ENCODE measurements around the gene TOPAZ1. TPM values are rescaled to one million over a fixed set of nuclear protein-coding genes. Genes with fewer than 3 reads are reported as not detected.

The TOPAZ1 gene
- polyA plus RNA-seq, 1 donor from 2014 or later: not detected

GRCh38 chr3:44355362-44356033 lies 113.8 kb downstream of the TOPAZ1 start:
- no peak overlapping the region for H3K4me2 ChIP-seq (ENCODE audit: low read length)
- H2AFZ ChIP-seq (ENCODE audit: low read depth, low read length): no peak overlapping the region

More at GRCh38 chr3:44355362-44356033, 113.8 kb downstream of the TOPAZ1 start:
- Histone ChIP-seq H3K4me3 (ENCODE audit: low read length) (no peak overlapping the region), H3K9ac (ENCODE audit: low read length) (no peak overlapping the region), H4K20me1 (ENCODE audit: insufficient read depth) (no peaks in the 10 kb centered on the region), H3K79me2 (replicated peaks; ENCODE audit: insufficient read depth, low read length) (peaks cover 4% of the 10 kb centered on the region), H3K36me3 (ENCODE audit: insufficient read depth, low read length) (no peaks in the 10 kb centered on the region), H3F3A (ENCODE audit: insufficient read depth, low read length, poor library complexity, severe bottlenecking) (no peaks in the 10 kb centered on the region), H3K9me2 (ENCODE audit: insufficient read depth, low read length) (no peaks in the 10 kb centered on the region), H3K27me3 (ENCODE audit: insufficient read depth, low read depth, low read length) (no peaks in the 10 kb centered on the region), H3K9me3 (ENCODE audit: low read length) (no peaks in the 10 kb centered on the region), H3K27ac (ENCODE audit: low read length) (no peak overlapping the region)
- no peak for TF ChIP-seq MXI1 (conservative IDR thresholded peaks at IDR 0.05; ENCODE audit: poor library complexity, severe bottlenecking)
- no peak for TF ChIP-seq TAF1 (IDR thresholded peaks at IDR 0.05; ENCODE audit: low read depth)
- TF ChIP-seq EZH2 (IDR thresholded peaks at IDR 0.05; ENCODE audit: borderline replicate concordance, insufficient read depth, low read length, poor library complexity, severe bottlenecking): no peak
- TF ChIP-seq RAD21 (conservative IDR thresholded peaks at IDR 0.05): no peak
- TF ChIP-seq REST (IDR thresholded peaks at IDR 0.05; ENCODE audit: borderline replicate concordance): no peak
- TF ChIP-seq EP300 (conservative IDR thresholded peaks at IDR 0.05; ENCODE audit: poor library complexity, severe bottlenecking): no peak
- no peak for TF ChIP-seq POLR2AphosphoS5 (IDR thresholded peaks at IDR 0.05)
- no peak for TF ChIP-seq CTCF (IDR thresholded peaks at IDR 0.05; ENCODE audit: poor library complexity, severe bottlenecking)
- TF ChIP-seq SMC3 (conservative IDR thresholded peaks at IDR 0.05; ENCODE audit: poor library complexity): no peak
